Effector memory CD4-positive, alpha-beta T cell (primary cell): Measurements from ENCODE around the gene VPS4A.

Experiments used
- DNase-seq, 3 donors: peaks; one replicate each; pipeline ENCODE4 v3.0.0-alpha.2; 2020
- H3K27ac ChIP-seq: 2 replicates; pipeline ENCODE4 v1.7.0; 2013; ENCODE audit warnings: mild to moderate bottlenecking, low read length, moderate library complexity; ENCODE audit not compliant: insufficient read depth, poor library complexity, severe bottlenecking
- H3K27me3 ChIP-seq: replicated peaks from 2 replicates; pipeline ENCODE4 v1.7.0; 2013; ENCODE audit warnings: mild to moderate bottlenecking, low read length; ENCODE audit not compliant: insufficient read depth, control insufficient read depth, poor library complexity, severe bottlenecking
- H3K36me3 ChIP-seq: 2 replicates; pipeline ENCODE4 v1.7.0; 2013; ENCODE audit warnings: mild to moderate bottlenecking, low read length, moderate library complexity; ENCODE audit not compliant: control insufficient read depth, insufficient read depth
- H3K4me1 ChIP-seq: 2 replicates; pipeline ENCODE4 v1.7.0; 2013; ENCODE audit warnings: low read length, mild to moderate bottlenecking; ENCODE audit not compliant: control insufficient read depth, insufficient read depth, poor library complexity, severe bottlenecking
- H3K4me3 ChIP-seq: 2 replicates; pipeline ENCODE4 v1.7.0; 2013; ENCODE audit warnings: low read length, low read depth, mild to moderate bottlenecking; ENCODE audit not compliant: insufficient read depth, poor library complexity, severe bottlenecking
- H3K9me3 ChIP-seq: 2 replicates; pipeline ENCODE4 v1.7.0; 2013; ENCODE audit warnings: mild to moderate bottlenecking, low read length, moderate library complexity; ENCODE audit not compliant: control insufficient read depth

VPS4A gene

DNA sequence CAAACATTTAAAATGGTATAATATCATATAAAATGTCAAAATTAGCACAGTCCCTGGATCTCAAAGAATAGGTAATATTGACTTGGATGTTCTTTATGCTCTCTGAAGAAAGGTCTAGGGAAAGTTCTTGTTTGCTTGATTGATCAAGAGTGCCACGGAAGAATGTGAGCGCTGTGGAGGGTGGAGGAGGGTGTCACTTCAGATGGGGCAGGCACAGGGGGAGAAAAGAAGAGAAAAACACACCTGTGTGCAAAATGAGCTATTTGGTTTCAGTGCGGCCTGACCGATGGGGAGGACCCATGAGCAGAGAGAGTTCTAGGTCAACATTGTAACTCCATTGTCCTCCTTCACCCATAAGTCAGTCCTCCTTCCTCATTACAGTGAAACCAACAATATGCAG is 8.8 kb upstream of the VPS4A start:
- H3K4me1 ChIP-seq, result no peaks in the 10 kb centered on the region
- H3K27ac ChIP-seq, result no peak overlapping the region
- no peaks in the 10 kb centered on the region for H3K27me3 ChIP-seq
- H3K9me3 ChIP-seq, result no peaks in the 10 kb centered on the region
- H3K4me3 ChIP-seq, result no peak overlapping the region
- peaks cover 14% of the 10 kb centered on the region for H3K36me3 ChIP-seq
- no peak for DNase-seq

- Histone ChIP-seq H3K4me1 (no peaks in the 10 kb centered on the region), H3K4me3 (no peak overlapping the region), H3K27me3 (no peaks in the 10 kb centered on the region), H3K27ac (no peak overlapping the region), H3K36me3 (peaks cover 1% of the 10 kb centered on the region), H3K9me3 (no peaks in the 10 kb centered on the region)
- no peak for DNase-seq
Observed at GRCh38 chr16:69306031-69306430, 5.1 kb upstream of the VPS4A start.

DNA sequence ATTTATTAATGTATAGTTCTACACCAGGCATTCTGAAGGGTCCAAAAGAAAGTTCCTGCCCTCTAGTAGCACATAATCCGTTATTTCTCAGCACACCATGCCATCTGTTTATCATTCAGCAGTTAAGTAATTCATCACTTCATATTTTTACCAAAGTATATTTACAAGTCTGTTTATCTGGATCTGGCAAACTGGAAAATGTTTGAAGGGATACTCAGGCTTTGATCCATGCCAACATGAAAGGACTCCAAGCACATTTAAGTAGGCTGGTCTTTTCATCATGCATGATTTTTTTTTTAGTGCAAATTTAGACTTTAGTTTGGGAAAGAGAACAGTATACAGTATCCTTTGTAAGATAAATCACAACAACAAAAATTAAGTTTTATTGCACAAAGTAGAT is 4.1 kb upstream of the VPS4A start:
- no peak overlapping the region for H3K27ac ChIP-seq
- no peaks in the 10 kb centered on the region for H3K9me3 ChIP-seq
- H3K4me3 ChIP-seq, result no peak overlapping the region
- no peaks in the 10 kb centered on the region for H3K36me3 ChIP-seq
- no peak for DNase-seq
- H3K27me3 ChIP-seq, result no peaks in the 10 kb centered on the region
- H3K4me1 ChIP-seq, result peaks cover 5% of the 10 kb centered on the region

DNA sequence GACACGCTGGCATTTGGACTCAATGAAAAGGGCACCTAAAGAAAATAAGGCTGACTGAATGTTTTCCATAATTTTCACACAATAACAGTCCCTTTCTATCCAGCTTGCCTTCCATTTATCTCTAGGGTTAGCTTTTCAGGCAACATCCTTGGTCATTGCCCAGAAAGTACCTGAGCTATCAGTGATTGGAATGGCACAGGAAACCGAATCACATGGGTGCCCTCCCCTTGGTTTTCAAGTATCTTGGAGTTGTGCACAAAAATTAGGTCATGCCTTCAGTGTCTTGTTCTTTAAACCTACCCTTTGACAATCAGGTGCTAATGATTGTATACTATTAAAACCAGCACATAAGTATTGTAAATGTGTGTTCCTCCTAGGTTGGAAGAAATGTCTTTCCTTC is 3.3 kb upstream of the VPS4A start:
- Histone ChIP-seq H3K9me3 (no peaks in the 10 kb centered on the region), H3K4me3 (no peak overlapping the region), H3K27me3 (no peaks in the 10 kb centered on the region), H3K27ac (no peak overlapping the region), H3K36me3 (no peaks in the 10 kb centered on the region), H3K4me1 (peaks cover 7% of the 10 kb centered on the region)
- DNase-seq, result no peak

- peaks cover 1% of the 10 kb centered on the region for H3K36me3 ChIP-seq
- no peak overlapping the region for H3K27ac ChIP-seq
- no peaks in the 10 kb centered on the region for H3K9me3 ChIP-seq
- no peaks in the 10 kb centered on the region for H3K27me3 ChIP-seq
- H3K4me1 ChIP-seq, result peaks cover 7% of the 10 kb centered on the region
- DNase-seq, result no peak
- H3K4me3 ChIP-seq, result no peak overlapping the region
Observed at GRCh38 chr16:69309316-69309715, 1.8 kb upstream of the VPS4A start.

DNA sequence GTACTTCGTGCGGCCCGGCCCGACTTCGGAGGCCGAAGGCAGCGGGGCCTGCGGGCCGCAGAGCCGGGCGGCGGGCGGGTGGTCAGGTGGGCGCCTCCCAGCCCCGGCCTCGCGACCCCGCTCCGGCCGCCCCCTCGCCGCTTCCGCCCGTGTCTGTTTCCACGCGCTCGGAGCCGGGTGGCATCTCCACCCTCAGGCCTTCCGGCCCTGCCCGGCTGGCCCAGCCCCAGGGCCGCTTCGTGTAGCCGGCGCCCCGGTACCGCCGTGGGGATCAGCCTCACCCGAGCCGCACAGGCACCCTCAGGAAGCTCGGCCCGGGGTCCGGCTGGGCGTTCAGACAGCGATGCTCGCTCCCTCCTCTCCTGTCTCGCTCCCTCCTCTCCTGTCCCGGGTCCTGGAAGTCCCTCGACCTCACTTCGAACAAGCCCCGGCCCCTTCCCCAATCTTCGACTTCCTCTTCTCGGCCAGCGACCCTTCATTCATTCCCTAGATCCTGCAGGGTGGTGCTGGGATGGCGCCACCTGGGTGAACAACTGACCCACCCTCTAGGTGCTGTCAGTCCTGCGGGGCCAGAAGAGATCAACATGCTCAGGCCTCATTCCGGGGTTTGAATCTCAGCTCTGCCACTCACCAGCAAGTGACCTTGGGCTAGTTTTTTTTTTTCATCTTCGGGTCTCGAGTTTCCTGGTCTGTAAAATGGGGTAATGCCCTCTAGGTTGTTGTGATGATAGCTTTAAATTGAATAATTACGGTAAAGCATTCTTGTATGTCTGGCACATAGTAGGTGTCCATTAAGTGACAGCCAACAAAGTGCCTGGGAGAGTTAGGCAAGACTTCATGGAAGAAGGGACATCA is 610 bp downstream of the VPS4A start:
- no peaks in the 10 kb centered on the region for H3K27me3 ChIP-seq
- H3K36me3 ChIP-seq, result peaks cover 19% of the 10 kb centered on the region
- H3K9me3 ChIP-seq, result no peaks in the 10 kb centered on the region
- H3K27ac ChIP-seq, result peak overlapping the region; percentile 81
- H3K4me1 ChIP-seq, result peaks cover 7% of the 10 kb centered on the region
- DNase-seq, result peak in 1 of 3 donors; percentile 11
- peak overlapping the region; percentile 58 for H3K4me3 ChIP-seq

- Histone ChIP-seq H3K9me3 (no peaks in the 10 kb centered on the region), H3K27me3 (no peaks in the 10 kb centered on the region), H3K36me3 (peaks cover 30% of the 10 kb centered on the region), H3K27ac (no peak overlapping the region), H3K4me1 (peaks cover 7% of the 10 kb centered on the region), H3K4me3 (no peak overlapping the region)
- no peak for DNase-seq
Observed at GRCh38 chr16:69313469-69313868, 2.3 kb downstream of the VPS4A start.

DNA sequence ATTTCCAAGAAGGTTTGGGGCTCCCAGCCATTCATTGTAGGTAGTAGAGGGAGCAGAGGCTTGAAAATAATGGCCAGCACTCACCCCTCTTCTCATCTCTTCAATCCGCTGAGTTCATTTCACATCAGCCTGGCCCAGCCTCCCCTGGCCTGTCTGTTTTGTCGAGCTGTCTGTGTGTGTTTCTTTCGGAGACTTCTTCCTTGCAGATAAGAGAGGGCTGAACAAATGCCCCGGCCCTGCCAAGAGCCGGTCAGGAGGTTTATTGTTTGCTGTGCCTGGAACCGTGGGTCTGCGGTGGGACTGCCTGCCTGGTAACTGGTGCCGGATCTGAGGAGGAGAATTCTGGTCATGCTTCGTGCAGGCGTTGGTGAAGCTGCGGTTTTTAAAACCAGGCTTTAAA is 3.4 kb downstream of the VPS4A start:
- no peak for DNase-seq
- Histone ChIP-seq H3K4me1 (peaks cover 7% of the 10 kb centered on the region), H3K9me3 (no peaks in the 10 kb centered on the region), H3K4me3 (no peak overlapping the region), H3K27me3 (no peaks in the 10 kb centered on the region), H3K27ac (no peak overlapping the region), H3K36me3 (peaks cover 41% of the 10 kb centered on the region)

GRCh38 chr16:69315486-69316311 is 4.5 kb downstream of the VPS4A start:
- H3K36me3 ChIP-seq, result peaks cover 53% of the 10 kb centered on the region
- no peak for DNase-seq
- no peaks in the 10 kb centered on the region for H3K27me3 ChIP-seq
- H3K27ac ChIP-seq, result no peak overlapping the region
- H3K4me1 ChIP-seq, result peaks cover 7% of the 10 kb centered on the region
- no peak overlapping the region for H3K4me3 ChIP-seq
- no peaks in the 10 kb centered on the region for H3K9me3 ChIP-seq

- H3K4me3 ChIP-seq, result no peak overlapping the region
- H3K36me3 ChIP-seq, result peaks cover 62% of the 10 kb centered on the region
- DNase-seq, result no peak
- H3K27me3 ChIP-seq, result no peaks in the 10 kb centered on the region
- H3K27ac ChIP-seq, result no peak overlapping the region
- peaks cover 7% of the 10 kb centered on the region for H3K4me1 ChIP-seq
- no peaks in the 10 kb centered on the region for H3K9me3 ChIP-seq
Observed at GRCh38 chr16:69316595-69317034, 5.5 kb downstream of the VPS4A start.
